Uterus (tissue), 4 donors: ENCODE data around the gene SCN3B. TPM values are rescaled to one million over a fixed set of nuclear protein-coding genes. Genes with fewer than 3 reads are reported as not detected.

ENCODE experiments used
- DNase-seq, 2 donors: peaks; one replicate each; pipeline ENCODE4 v3.0.0-alpha.2; 2019 to 2020
- H3K27ac ChIP-seq, 2 donors: fragments of 200-600 bp; sonication (generic); 1 replicate in 1 of 2; 2 replicates in 1 of 2; pipeline ENCODE4 v1.5.1; 2016 to 2018
- H3K27me3 ChIP-seq, 2 donors: fragments of 200-600 bp; sonication (generic); one replicate each; pipeline ENCODE4 v1.5.1; 2018 to 2019; ENCODE audit warnings: control low read depth in 1 of 2
- H3K36me3 ChIP-seq, 2 donors: fragments of 200-600 bp; sonication (generic); one replicate each; pipeline ENCODE4 v1.5.1; 2019; ENCODE audit warnings: control low read depth in 1 of 2
- H3K4me1 ChIP-seq, 2 donors: fragments of 200-600 bp; sonication (generic); one replicate each; pipeline ENCODE4 v1.5.1; 2018 to 2019; ENCODE audit warnings: control low read depth in 1 of 2
- H3K4me3 ChIP-seq, 2 donors: fragments of 200-600 bp; sonication (generic); 1 replicate in 1 of 2; 2 replicates in 1 of 2; pipeline ENCODE4 v1.5.1; 2018 to 2019; ENCODE audit warnings: mild to moderate bottlenecking in 1 of 2
- H3K9me3 ChIP-seq, 2 donors: fragments of 200-600 bp; sonication (generic); one replicate each; pipeline ENCODE4 v1.5.1; 2019; ENCODE audit warnings: control low read depth in 1 of 2
- CTCF ChIP-seq, 4 experiments: fragments of 200-600 bp in 2 of 4; fragments of 450-650 bp in 2 of 4; sonication (generic) in 2 of 4; IDR thresholded peaks; one replicate each; pipeline ENCODE4 v1.5.1; 2016 to 2019; ENCODE audit warnings: antibody characterized with exemption in 4 of 4, mild to moderate bottlenecking in 2 of 4, moderate library complexity in 1 of 4
- POLR2A ChIP-seq, 2 donors: fragments of 450-650 bp; IDR thresholded peaks; one replicate each; pipeline ENCODE4 v1.6.1; 2016; ENCODE audit warnings: antibody characterized with exemption in 2 of 2, mild to moderate bottlenecking in 1 of 2, moderate library complexity in 1 of 2
- intact Hi-C: fragments of 100-400 bp; cut with DNase I; formaldehyde crosslinking; loops from one replicate; pipeline ENCODE4 v1.15.1; 2023; ENCODE audit warnings: low total_unique reads
- total RNA-seq, 4 donors: library from RNA; depleted of rRNA in 3 of 4; stranded (reverse); fragments of >200 nt in 3 of 4; gene quantifications; one replicate each; pipeline versions ENCODE4 v1.1.0 to v1.2.4, GENCODE V29; 2014 to 2023
- donor health status: DM: yes; HTN: yes; CAD: no.

The SCN3B gene
- total RNA-seq, 4 donors from 2014 or later = 0.51 to 2.8 (median 2.0) TPM

DNA sequence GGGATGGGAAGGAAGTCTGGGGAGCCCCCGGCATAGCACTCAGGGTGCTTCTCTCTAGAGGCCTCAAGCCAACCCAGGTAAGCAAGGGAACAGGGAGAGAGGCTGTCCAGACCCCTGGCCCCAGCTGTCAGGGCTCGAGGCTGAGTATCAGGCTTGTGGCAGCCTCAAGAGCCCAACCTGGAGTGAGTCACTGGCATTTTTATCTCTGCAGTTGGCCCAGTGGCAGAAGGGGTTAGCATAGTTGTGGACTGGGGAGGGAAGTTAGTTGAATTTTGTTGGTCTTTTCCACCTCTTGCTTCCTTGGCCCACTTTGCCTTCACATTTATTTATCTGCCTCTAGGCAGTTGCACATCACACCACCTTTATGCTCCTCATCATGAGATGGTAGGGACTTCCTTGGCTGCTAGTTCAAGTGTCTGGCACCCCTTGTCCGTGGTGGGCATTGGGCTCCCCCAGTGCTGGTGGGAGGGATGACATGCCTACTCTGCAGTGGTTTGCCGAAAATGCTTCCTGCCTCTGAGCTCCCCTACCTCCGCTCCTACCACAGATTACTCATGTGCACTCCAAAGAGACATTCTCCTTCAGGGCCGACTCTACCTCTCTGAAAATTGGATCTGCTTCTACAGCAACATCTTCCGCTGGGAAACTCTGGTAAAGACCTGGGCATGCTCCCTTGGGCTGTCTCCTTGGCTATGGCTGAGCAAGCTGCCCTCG lies 60.1 kb downstream of the SCN3B start:
- Histone ChIP-seq H3K27me3 (no peaks in the 10 kb centered on the region), H3K27ac (no peak overlapping the region), H3K4me3 (no peak overlapping the region), H3K36me3 (no peaks in the 10 kb centered on the region), H3K9me3 (no peaks in the 10 kb centered on the region), H3K4me1 (no peaks in the 10 kb centered on the region)
- TF ChIP-seq POLR2A (IDR thresholded peaks at IDR 0.05) (no peak), CTCF (IDR thresholded peaks at IDR 0.05) (no peak)
- intact Hi-C loops = no loop called here
- no peak for DNase-seq

DNA sequence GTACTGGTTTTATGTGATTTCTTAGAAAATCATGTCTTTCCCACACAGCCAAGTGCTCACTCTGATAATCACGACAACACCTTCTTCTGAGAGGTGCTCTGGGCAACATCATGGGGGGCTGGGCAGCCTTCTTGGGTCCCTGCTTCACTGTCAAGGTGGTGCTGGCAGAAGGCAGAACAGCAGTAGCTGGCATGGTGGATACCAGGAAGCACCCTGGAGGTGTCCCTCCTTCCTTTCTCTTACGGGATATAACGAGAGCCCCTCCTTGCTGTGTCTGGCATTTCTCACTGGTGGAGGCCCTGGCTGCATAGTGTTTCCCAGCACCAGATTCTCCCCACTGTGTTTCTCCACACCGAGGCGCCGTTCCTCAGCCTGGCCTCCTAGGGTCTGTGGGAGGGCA lies 60.9 kb downstream of the SCN3B start:
- no peak overlapping the region for H3K27ac ChIP-seq
- H3K9me3 ChIP-seq = no peaks in the 10 kb centered on the region
- no peak overlapping the region for H3K4me3 ChIP-seq
- H3K27me3 ChIP-seq = no peaks in the 10 kb centered on the region
- TF ChIP-seq POLR2A (IDR thresholded peaks at IDR 0.05) (no peak), CTCF (IDR thresholded peaks at IDR 0.05) (no peak)
- H3K4me1 ChIP-seq = no peaks in the 10 kb centered on the region
- no peak for DNase-seq
- no peaks in the 10 kb centered on the region for H3K36me3 ChIP-seq
- intact Hi-C loops = no loop called here

DNA sequence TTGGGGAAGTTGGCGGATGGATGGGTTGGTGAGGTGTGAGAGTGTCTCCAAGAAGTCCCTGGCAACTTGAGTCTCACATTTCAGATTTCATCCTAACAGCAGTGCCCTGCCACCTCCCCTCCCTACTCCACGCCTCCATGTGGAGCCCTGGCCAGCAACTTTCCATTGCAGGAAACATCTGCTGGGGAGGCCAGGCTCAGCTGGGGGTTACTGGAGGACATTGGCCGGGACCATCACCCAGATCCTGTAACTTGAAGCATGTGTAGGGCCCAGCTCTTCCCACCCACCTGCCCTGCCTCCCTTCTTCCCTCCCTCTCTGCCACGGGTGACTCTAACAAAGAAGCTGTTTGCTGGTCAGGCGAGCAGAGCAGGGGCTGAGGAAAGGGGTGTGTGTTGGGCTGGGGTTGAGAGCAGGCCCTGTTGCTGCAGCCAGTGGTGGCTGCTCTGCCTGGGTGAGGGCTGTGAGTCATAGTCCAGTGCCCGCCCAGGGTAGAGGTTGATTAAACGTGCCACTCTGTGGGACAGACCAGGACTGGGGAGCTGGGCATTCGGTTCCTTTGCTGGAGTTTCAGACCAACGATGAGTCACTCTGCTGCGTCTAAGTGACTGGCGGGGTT lies 64.0 kb downstream of the SCN3B start:
- Histone ChIP-seq H3K27me3 (no peaks in the 10 kb centered on the region), H3K9me3 (no peaks in the 10 kb centered on the region), H3K4me1 (no peaks in the 10 kb centered on the region), H3K27ac (no peak overlapping the region), H3K4me3 (no peak overlapping the region), H3K36me3 (no peaks in the 10 kb centered on the region)
- no peak for DNase-seq
- TF ChIP-seq CTCF (IDR thresholded peaks at IDR 0.05) (no peak), POLR2A (IDR thresholded peaks at IDR 0.05) (no peak)
- intact Hi-C loops = no loop called here

DNA sequence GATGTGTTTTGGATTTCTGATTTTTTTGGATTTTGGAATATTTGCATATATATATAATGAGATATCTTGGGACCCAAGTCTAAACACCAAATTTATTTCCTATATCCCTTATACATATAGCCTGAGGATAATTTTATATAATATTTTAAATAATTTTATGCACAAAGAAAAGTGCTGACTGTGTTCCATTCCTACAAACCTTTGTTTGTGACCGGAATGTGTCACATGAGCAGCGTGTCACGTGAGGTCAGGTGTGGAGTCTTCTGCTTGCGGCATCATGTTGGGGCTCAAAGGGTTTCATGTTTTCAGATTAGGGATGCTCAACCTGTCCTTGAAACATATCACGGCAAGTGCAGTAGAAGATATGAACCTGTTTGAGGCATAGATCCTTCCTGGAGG lies 65.6 kb downstream of the SCN3B start:
- no peaks in the 10 kb centered on the region for H3K9me3 ChIP-seq
- DNase-seq = no peak
- no peaks in the 10 kb centered on the region for H3K4me1 ChIP-seq
- TF ChIP-seq CTCF (IDR thresholded peaks at IDR 0.05) (no peak), POLR2A (IDR thresholded peaks at IDR 0.05) (no peak)
- no peaks in the 10 kb centered on the region for H3K27me3 ChIP-seq
- no peak overlapping the region for H3K4me3 ChIP-seq
- no peaks in the 10 kb centered on the region for H3K36me3 ChIP-seq
- intact Hi-C loops = no loop called here
- no peak overlapping the region for H3K27ac ChIP-seq

DNA sequence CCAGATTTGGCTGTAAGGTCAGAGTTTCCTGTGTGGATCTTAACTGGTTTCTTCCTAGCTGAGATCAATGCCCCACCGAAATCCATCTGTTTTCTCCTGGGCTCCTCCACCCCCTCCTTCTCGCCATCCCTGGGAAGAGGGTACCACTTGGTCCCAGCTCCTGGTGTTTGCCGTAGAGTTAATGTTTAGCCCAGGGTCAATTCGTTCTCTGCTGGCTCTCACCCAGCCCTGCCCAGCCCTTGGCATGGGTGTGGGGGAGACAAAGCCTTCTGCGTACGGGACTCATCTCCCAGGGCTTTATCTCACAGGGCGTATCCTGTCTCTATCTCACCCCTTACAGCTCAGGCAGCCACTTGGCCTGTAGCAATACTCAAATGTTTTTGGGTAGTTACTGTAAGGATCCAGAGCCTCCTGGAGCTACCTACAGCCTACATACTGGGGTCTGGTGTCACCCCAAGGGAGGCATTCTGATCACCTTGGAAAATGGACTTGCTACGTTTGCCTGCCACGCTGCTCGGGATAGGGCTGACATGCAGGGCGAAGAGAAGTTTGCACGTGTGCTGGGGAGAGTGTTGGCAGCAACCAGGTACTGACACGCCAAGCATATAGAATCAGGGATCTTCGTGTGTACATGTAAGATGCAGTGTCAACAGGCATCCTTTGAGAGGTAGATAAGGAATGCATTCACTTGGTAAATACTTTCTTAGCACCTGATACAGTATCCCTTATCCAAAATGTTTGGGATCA lies 66.1 kb downstream of the SCN3B start:
- H3K27me3 ChIP-seq = no peaks in the 10 kb centered on the region
- no peak for TF ChIP-seq CTCF (IDR thresholded peaks at IDR 0.05)
- no peak for TF ChIP-seq POLR2A (IDR thresholded peaks at IDR 0.05)
- no peak overlapping the region for H3K4me3 ChIP-seq
- H3K4me1 ChIP-seq = no peaks in the 10 kb centered on the region
- DNase-seq = no peak
- H3K27ac ChIP-seq = no peak overlapping the region
- no peaks in the 10 kb centered on the region for H3K9me3 ChIP-seq
- H3K36me3 ChIP-seq = no peaks in the 10 kb centered on the region
- intact Hi-C loops = no loop called here
